ENCODE results near the gene DHX57. TPM values are rescaled to one million over a fixed set of nuclear protein-coding genes. Genes with fewer than 3 reads are reported as not detected.

DHX57 gene
- total RNA-seq: 4.3 TPM

GRCh38 chr2:38875576-38876367, at the start of gene DHX57, which contains the start of gene MORN2:
Gene DHX57, minus strand, starts transcription at chr2:38875934. Its CDS starts 7,529 bp downstream, at chr2:38868405.
Gene MORN2, plus strand, starts transcription at chr2:38875976.
- no peaks in the 10 kb centered on the region for H3K9me3 ChIP-seq
- intact Hi-C loops (cut with DNase I): loop anchor here (5.0 kb wide), 1 partner anchor 98 kb away; the partner anchor contains the start of gene GEMIN6
- H3K4me1 ChIP-seq: peaks cover 4 to 16% of the 10 kb centered on the region in 2 donors
- peak within 1 kb of the TSS; percentile 65 to 81 for H3K4me3 ChIP-seq
- peak within 1 kb of the TSS; percentile 63 to 64 for H3K27ac ChIP-seq
- no peaks in the 10 kb centered on the region for H3K27me3 ChIP-seq
- peak; percentile 48 to 92 for DNase-seq (ENCODE audit: low spot score in 2 of 2)
- H3K36me3 ChIP-seq: no peaks in the 10 kb centered on the region
- no peak for TF ChIP-seq CTCF (IDR thresholded peaks at IDR 0.05)

GRCh38 chr2:38922902-38923301, 47.2 kb upstream of the DHX57 start:
- intact Hi-C loops (cut with DNase I): no loop called here
- TF ChIP-seq CTCF (IDR thresholded peaks at IDR 0.05): no peak
- DNase-seq (ENCODE audit: low spot score in 2 of 2): no peak
- Histone ChIP-seq H3K36me3 (no peaks in the 10 kb centered on the region), H3K4me3 (no peak overlapping the region), H3K9me3 (no peaks in the 10 kb centered on the region), H3K27ac (no peak overlapping the region), H3K4me1 (no peaks in the 10 kb centered on the region), H3K27me3 (no peaks in the 10 kb centered on the region)

GRCh38 chr2:38922389-38922788, 46.7 kb upstream of the DHX57 start:
- Histone ChIP-seq H3K4me3 (no peak overlapping the region), H3K4me1 (no peaks in the 10 kb centered on the region), H3K27ac (no peak overlapping the region), H3K36me3 (no peaks in the 10 kb centered on the region), H3K9me3 (no peaks in the 10 kb centered on the region), H3K27me3 (no peaks in the 10 kb centered on the region)
- no peak for DNase-seq (ENCODE audit: low spot score in 2 of 2)
- intact Hi-C loops (cut with DNase I): no loop called here
- no peak for TF ChIP-seq CTCF (IDR thresholded peaks at IDR 0.05)

GRCh38 chr2:38912619-38913018, 36.9 kb upstream of the DHX57 start:
- H3K4me1 ChIP-seq: no peaks in the 10 kb centered on the region
- no peaks in the 10 kb centered on the region for H3K9me3 ChIP-seq
- no peak overlapping the region for H3K4me3 ChIP-seq
- TF ChIP-seq CTCF (IDR thresholded peaks at IDR 0.05): no peak
- intact Hi-C loops (cut with DNase I): no loop called here
- H3K36me3 ChIP-seq: no peaks in the 10 kb centered on the region
- H3K27me3 ChIP-seq: no peaks in the 10 kb centered on the region
- DNase-seq (ENCODE audit: low spot score in 2 of 2): no peak
- H3K27ac ChIP-seq: no peak overlapping the region

- Histone ChIP-seq H3K27ac (no peak overlapping the region), H3K27me3 (no peaks in the 10 kb centered on the region), H3K4me3 (no peak overlapping the region), H3K4me1 (no peaks in the 10 kb centered on the region), H3K9me3 (no peaks in the 10 kb centered on the region), H3K36me3 (no peaks in the 10 kb centered on the region)
- intact Hi-C loops (cut with DNase I): no loop called here
- TF ChIP-seq CTCF (IDR thresholded peaks at IDR 0.05): no peak
- no peak for DNase-seq (ENCODE audit: low spot score in 2 of 2)
These were observed 35.5 kb upstream of the DHX57 start for GRCh38 chr2:38911191-38911590.
